Lung (tissue), 12 donors: ENCODE data around the gene HEPACAM. TPM values are rescaled to one million over a fixed set of nuclear protein-coding genes. Genes with fewer than 3 reads are reported as not detected.

ENCODE experiments used
- ATAC-seq: fragments of 200-7000 bp; cut with Tn5 transposase; one replicate; pipeline ENCODE4 v1.9.1; 2020; ENCODE audit warnings: moderate number of reproducible peaks; ENCODE audit not compliant: insufficient read depth, low FRiP score
- DNase-seq, 3 donors: peaks; one replicate each; pipeline ENCODE4 v3.0.0-alpha.2; 2013 to 2017
- H3K27ac ChIP-seq, 2 donors: one replicate each; pipeline ENCODE4 v1.5.1; 2013; ENCODE audit warnings: mild to moderate bottlenecking in 2 of 2, moderate library complexity in 2 of 2, control low read depth in 1 of 2, inconsistent platforms in 1 of 2, low read depth in 1 of 2, low read length in 1 of 2
- H3K27me3 ChIP-seq, 3 donors: one replicate each; pipeline ENCODE4 v1.5.1; 2013; ENCODE audit warnings: low read length in 2 of 3; ENCODE audit not compliant: control insufficient read depth in 3 of 3, insufficient read depth in 3 of 3
- H3K36me3 ChIP-seq, 4 donors: one replicate each; pipeline ENCODE4 v1.5.1; 2013; ENCODE audit warnings: low read length in 4 of 4, mild to moderate bottlenecking in 1 of 4, moderate library complexity in 1 of 4; ENCODE audit not compliant: control insufficient read depth in 4 of 4, insufficient read depth in 4 of 4
- H3K4me1 ChIP-seq, 5 donors: one replicate each; pipeline ENCODE4 v1.5.1; 2013; ENCODE audit warnings: low read length in 5 of 5, mild to moderate bottlenecking in 2 of 5, moderate library complexity in 1 of 5; ENCODE audit not compliant: control insufficient read depth in 5 of 5, insufficient read depth in 5 of 5
- H3K4me3 ChIP-seq: one replicate; pipeline ENCODE4 v1.5.1; 2013; ENCODE audit warnings: mild to moderate bottlenecking, control low read depth, moderate library complexity
- H3K9ac ChIP-seq, 2 donors: one replicate each; pipeline ENCODE4 v1.5.1; 2013; ENCODE audit warnings: low read length in 2 of 2, control low read depth in 1 of 2; ENCODE audit not compliant: insufficient read depth in 1 of 2
- H3K9me3 ChIP-seq, 4 donors: one replicate each; pipeline ENCODE4 v1.5.1; 2013; ENCODE audit warnings: low read length in 3 of 4, mild to moderate bottlenecking in 1 of 4, moderate library complexity in 1 of 4; ENCODE audit not compliant: control insufficient read depth in 4 of 4, insufficient read depth in 3 of 4
- CTCF ChIP-seq: IDR thresholded peaks from 2 replicates; pipeline ENCODE4 v1.5.1; 2012; ENCODE audit warnings: mild to moderate bottlenecking; ENCODE audit errors: control extremely low read depth, extremely low read depth
- whole genome bisulfite sequencing, 2 donors: extraction: QIAGEN DNeasy Blood & Tissue Kit; methylation state at CpG; one replicate each; pipeline ENCODE4 v1.1.7; 2013; 5-methylcytosine and 5-hydroxymethylcytosine counted together
- polyA plus RNA-seq, 2 donors: library from polyadenylated mRNA; stranded (reverse); fragments of 200-250 nt; gene quantifications; one replicate each; pipeline ENCODE4 v1.2.1, GENCODE V29; 2013
- total RNA-seq, 2 donors: library from RNA; depleted of rRNA in 1 of 2; stranded (reverse); fragments of >200 nt in 1 of 2; gene quantifications; one replicate each; pipeline ENCODE4 v1.2.1, GENCODE V29; 2014 to 2021
- donor health status: control.
- donor health status: control.
- donor health status: Bipolar disorder and iron deficiency.
- donor health status: healthy.
- donor health status: DM: yes; HTN: yes; CAD: no.

Gene HEPACAM
- total and polyA plus RNA-seq, 4 donors: 0.02 TPM; not detected in 3

GRCh38 chr11:124942466-124943253, 6.8 kb upstream of the HEPACAM start:
- H3K36me3 ChIP-seq: no peaks in the 10 kb centered on the region
- H3K27me3 ChIP-seq: no peaks in the 10 kb centered on the region
- WGBS, 2 donors: 70 to 83% methylated on average over 6 of the region's 6 CpGs
- H3K4me1 ChIP-seq: peaks cover 0 to 5% (median 0%) of the 10 kb centered on the region in 5 donors
- H3K27ac ChIP-seq: no peak overlapping the region
- TF ChIP-seq CTCF: no peak
- DNase-seq (peak in 1 of 3 donors; percentile 50), ATAC-seq (no peak)
- H3K4me3 ChIP-seq: no peak overlapping the region
- H3K9ac ChIP-seq: no peak overlapping the region
- no peaks in the 10 kb centered on the region for H3K9me3 ChIP-seq

- H3K4me1 ChIP-seq: peaks cover 0 to 5% (median 0%) of the 10 kb centered on the region in 5 donors
- no peaks in the 10 kb centered on the region for H3K27me3 ChIP-seq
- 83 to 100% methylated on average over 1 of the region's 1 CpG for WGBS, 2 donors
- TF ChIP-seq CTCF: no peak
- no peak overlapping the region for H3K9ac ChIP-seq
- no peak overlapping the region for H3K4me3 ChIP-seq
- no peaks in the 10 kb centered on the region for H3K9me3 ChIP-seq
- ATAC-seq (no peak), DNase-seq (peak in 2 of 3 donors; percentile 43 to 56)
- H3K27ac ChIP-seq: no peak overlapping the region
- H3K36me3 ChIP-seq: no peaks in the 10 kb centered on the region
Measured at GRCh38 chr11:124941703-124942102, 5.9 kb upstream of the HEPACAM start.

- H3K9me3 ChIP-seq: no peaks in the 10 kb centered on the region
- ATAC-seq: no peak
- peaks cover 0 to 2% (median 0%) of the 10 kb centered on the region in 3 donors for H3K27me3 ChIP-seq
- no peak overlapping the region for H3K9ac ChIP-seq
- no peak overlapping the region for H3K27ac ChIP-seq
- 82 to 91% methylated on average over 6 of the region's 6 CpGs for WGBS, 2 donors
- no peak overlapping the region for H3K4me3 ChIP-seq
- TF ChIP-seq CTCF: no peak
- H3K4me1 ChIP-seq: peaks cover 0 to 11% (median 2%) of the 10 kb centered on the region in 5 donors
- DNase-seq: no peak
- H3K36me3 ChIP-seq: no peaks in the 10 kb centered on the region
Measured at GRCh38 chr11:124938970-124939369, 3.1 kb upstream of the HEPACAM start.
